A549 (cell line): ENCODE measurements around the gene EXOG. TPM values are rescaled to one million over a fixed set of nuclear protein-coding genes. Genes with fewer than 3 reads are reported as not detected.

Source experiments
- ATAC-seq, 2 experiments: fragments of 200-7000 bp in 1 of 2; fragments of >200 bp in 1 of 2; cut with Nextera tagmentation in 1 of 2; cut with Tn5 transposase in 1 of 2; 3 replicates each; pipeline versions ENCODE4 v1.8.0 to v1.9.1; 2018 to 2020; ENCODE audit warnings: mild to moderate bottlenecking in 1 of 2, moderate library complexity in 1 of 2
- CTCF ChIA-PET: fragments of 300-600 bp; sonication (Branson Sonifier 250); formaldehyde crosslinking; extraction: SDS; loops from one replicate; lab custom pipeline; 2021; ENCODE audit warnings: antibody characterized with exemption, inconsistent platforms; lab: Yijun Ruan, JAX
- POLR2A ChIA-PET: fragments of 350-600 bp; formaldehyde crosslinking; extraction: SDS; loops from one replicate; lab custom pipeline; 2021; ENCODE audit warnings: antibody characterized with exemption, inconsistent platforms; lab: Yijun Ruan, JAX
- DNase-seq, 2 experiments: peaks; one replicate each; pipeline versions ENCODE4 v3.0.0 to v3.0.0-alpha.2; 2011 to 2016; ENCODE audit warnings: low read depth in 1 of 2, low spot score in 1 of 2
- FAIRE-seq: peaks from 2 replicates; lab custom pipeline; 2011; peaks lifted over from hg19 to GRCh38; lab: Jason Lieb, UNC
- H3K27ac ChIP-seq, 2 experiments: fragments of >200 bp; sonication (Bioruptor Twin); formaldehyde crosslinking; 3 replicates each; pipeline ENCODE4 v1.5.1; 2016 to 2017
- H3K4me1 ChIP-seq: fragments of >200 bp; sonication (Bioruptor Twin); formaldehyde crosslinking; 3 replicates; pipeline ENCODE4 v1.6.1; 2016
- H3K4me2 ChIP-seq: fragments of >200 bp; sonication (Bioruptor Twin); formaldehyde crosslinking; 3 replicates; pipeline ENCODE4 v1.6.1; 2016
- H3K4me3 ChIP-seq: fragments of >200 bp; sonication (Bioruptor Twin); formaldehyde crosslinking; 3 replicates; pipeline ENCODE4 v1.5.1; 2016
- H3K9me3 ChIP-seq: fragments of >200 bp; sonication (Bioruptor Twin); formaldehyde crosslinking; 3 replicates; pipeline ENCODE4 v1.6.1; 2016
- BCL3 ChIP-seq: fragments of >200 bp; sonication (Bioruptor Twin); formaldehyde crosslinking; IDR thresholded peaks from 3 replicates; pipeline ENCODE4 v1.6.1; 2016
- BHLHE40 ChIP-seq: IDR thresholded peaks from 2 replicates; pipeline ENCODE4 v1.6.1; 2012; ENCODE audit warnings: low read depth, low read length, inconsistent platforms
- CBX2 ChIP-seq: fragments of 200-600 bp; sonication (generic); IDR thresholded peaks from 2 replicates; pipeline ENCODE4 v1.6.1; 2016; ENCODE audit warnings: low read depth, mild to moderate bottlenecking, borderline replicate concordance
- CHD4 ChIP-seq: fragments of 200-600 bp; sonication (generic); IDR thresholded peaks from 2 replicates; pipeline ENCODE4 v1.6.1; 2016; ENCODE audit warnings: antibody characterized with exemption, mild to moderate bottlenecking, borderline replicate concordance
- EHF ChIP-seq: fragments of 250-450 bp; sonication (Bioruptor Pico); IDR thresholded peaks from 2 replicates; pipeline ENCODE4 v1.5.0; 2020; ENCODE audit warnings: mild to moderate bottlenecking
- ELK1 ChIP-seq: fragments of 150-350 bp; IDR thresholded peaks from 2 replicates; pipeline ENCODE4 v1.6.1; 2014; ENCODE audit warnings: low read depth, mild to moderate bottlenecking, low read length
- EP300 ChIP-seq, 2 experiments: fragments of >200 bp; sonication (Bioruptor Twin); formaldehyde crosslinking; IDR thresholded peaks; 2 replicates in 1 of 2; 3 replicates in 1 of 2; pipeline ENCODE4 v1.6.1; 2016 to 2017
- FOSB ChIP-seq: fragments of 250-450 bp; sonication (Bioruptor Pico); IDR thresholded peaks from 2 replicates; pipeline ENCODE4 v1.5.0; 2020; ENCODE audit warnings: mild to moderate bottlenecking, moderate library complexity
- FOXS1 ChIP-seq: fragments of 250-450 bp; sonication (Bioruptor Pico); IDR thresholded peaks from 2 replicates; pipeline ENCODE4 v1.5.0; 2020; ENCODE audit warnings: mild to moderate bottlenecking, moderate library complexity
- GATA3 ChIP-seq: IDR thresholded peaks from 2 replicates; pipeline ENCODE4 v1.6.1; 2012; ENCODE audit warnings: borderline replicate concordance
- HMGXB4 ChIP-seq: fragments of 250-450 bp; sonication (Bioruptor Pico); IDR thresholded peaks from 2 replicates; pipeline ENCODE4 v1.5.0; 2021; ENCODE audit warnings: mild to moderate bottlenecking, moderate library complexity, borderline replicate concordance
- HOXA7 ChIP-seq: fragments of 250-450 bp; sonication (Bioruptor Pico); IDR thresholded peaks from 2 replicates; pipeline ENCODE4 v1.5.0; 2020; ENCODE audit warnings: mild to moderate bottlenecking, moderate library complexity
- JUNB ChIP-seq: fragments of >200 bp; sonication (Bioruptor Twin); formaldehyde crosslinking; IDR thresholded peaks from 2 replicates; pipeline ENCODE4 v1.6.1; 2016
- KDM1A ChIP-seq: fragments of 200-600 bp; sonication (generic); IDR thresholded peaks from 2 replicates; pipeline ENCODE4 v1.6.1; 2016; ENCODE audit warnings: low read depth, mild to moderate bottlenecking
- KDM5A ChIP-seq: fragments of 200-600 bp; sonication (generic); IDR thresholded peaks from 2 replicates; pipeline ENCODE4 v1.6.1; 2016; ENCODE audit warnings: antibody characterized with exemption, mild to moderate bottlenecking
- MYC ChIP-seq: IDR thresholded peaks from 2 replicates; pipeline ENCODE4 v1.6.1; 2012; ENCODE audit warnings: mild to moderate bottlenecking, inconsistent platforms, low read length, improper control_type of control experiment, borderline replicate concordance
- NFE2L2 ChIP-seq: fragments of 150-350 bp; conservative IDR thresholded peaks from 2 replicates; pipeline ENCODE4 v1.6.1; 2014; ENCODE audit warnings: low read length
- NR3C1 ChIP-seq: fragments of >200 bp; sonication (Bioruptor Twin); formaldehyde crosslinking; IDR thresholded peaks from 3 replicates; pipeline ENCODE4 v1.6.1; 2017
- POLR2AphosphoS2 ChIP-seq: conservative IDR thresholded peaks from 2 replicates; pipeline ENCODE4 v1.6.1; 2012; ENCODE audit warnings: low read length, improper control_type of control experiment, inconsistent platforms
- RAD21 ChIP-seq, 2 experiments: fragments of >200 bp in 1 of 2; sonication (Bioruptor Twin) in 1 of 2; formaldehyde crosslinking in 1 of 2; IDR thresholded peaks in 1 of 2; conservative IDR thresholded peaks in 1 of 2; 2 replicates in 1 of 2; 3 replicates in 1 of 2; pipeline ENCODE4 v1.6.1; 2012 to 2018; ENCODE audit warnings: inconsistent platforms in 1 of 2
- RARB ChIP-seq: fragments of 250-450 bp; sonication (Bioruptor Pico); IDR thresholded peaks from 2 replicates; pipeline ENCODE4 v1.8.0; 2021; ENCODE audit warnings: mild to moderate bottlenecking, moderate library complexity
- RFX5 ChIP-seq: fragments of 450-650 bp; IDR thresholded peaks from 2 replicates; pipeline ENCODE4 v1.7.1; 2014; ENCODE audit warnings: antibody characterized with exemption, mild to moderate bottlenecking, moderate library complexity
- TFCP2L1 ChIP-seq: fragments of 250-450 bp; sonication (Bioruptor Pico); IDR thresholded peaks from 2 replicates; pipeline ENCODE4 v1.5.0; 2021; ENCODE audit warnings: mild to moderate bottlenecking
- TP53 ChIP-seq: fragments of 250-450 bp; sonication (Bioruptor Pico); IDR thresholded peaks from 2 replicates; pipeline ENCODE4 v1.5.0; 2021; ENCODE audit warnings: mild to moderate bottlenecking, moderate library complexity
- USF2 ChIP-seq: fragments of 450-650 bp; IDR thresholded peaks from 2 replicates; pipeline ENCODE4 v1.6.1; 2014; ENCODE audit warnings: antibody characterized with exemption
- ZC3H11A ChIP-seq: fragments of 450-650 bp; IDR thresholded peaks from 2 replicates; pipeline ENCODE4 v1.6.1; 2014; ENCODE audit warnings: antibody characterized with exemption, mild to moderate bottlenecking
- ZNF302 ChIP-seq: fragments of 250-450 bp; sonication (Bioruptor Pico); IDR thresholded peaks from 2 replicates; pipeline ENCODE4 v1.9.0; 2021; ENCODE audit warnings: inconsistent platforms, mild to moderate bottlenecking, moderate library complexity
- WGBS: methylation state at CpG from one replicate; pipeline ENCODE4 v1.1.6; 2017; ENCODE audit errors: missing lambda C conversion rate; 5-methylcytosine and 5-hydroxymethylcytosine counted together
- polyA plus RNA-seq, 4 experiments: library from polyadenylated mRNA; depleted of rRNA in 3 of 4; stranded (reverse); fragments of >200 nt; fragmentation: RNase III in 1 of 4; extraction: RNeasy Plus Mini Kit Qiagen cat#74134 plus additional on column Dnase treatment in 1 of 4; gene quantifications; 2 replicates in 3 of 4; 3 replicates in 1 of 4; pipeline ENCODE4 v1.2.3, GENCODE V29; 2011 to 2017

The EXOG gene
- polyA plus RNA-seq, 2 of the 4 experiments (the other 2 are of a cell fraction) = 11.2 to 17.1 TPM

GRCh38 chr3:38560284-38560683 lies 64.1 kb downstream of the EXOG start:
- WGBS = 27% methylated on average over 6 of the region's 6 CpGs
- FAIRE-seq (no peak), DNase-seq (no peak), ATAC-seq (peak in 1 of 2 experiments; percentile 63; a peak in 3 of 6 replicates)
- Histone ChIP-seq H3K4me2 (no peak overlapping the region), H3K9me3 (no peaks in the 10 kb centered on the region), H3K4me3 (no peak overlapping the region), H3K27ac (no peak overlapping the region), H3K4me1 (no peaks in the 10 kb centered on the region)
- ChIA-PET POLR2A (no interaction called here), CTCF (interaction anchor here (0.8 to 1.1 kb wide), 2 partner anchors 24 to 39 kb away, joined by 3 to 5 read pairs; no protein-coding TSS in a partner anchor)
- no peak for TF ChIP-seq KDM5A
- TF ChIP-seq BHLHE40 = no peak
- TF ChIP-seq HOXA7 (CRISPR knock-in tag) = no peak
- TF ChIP-seq CHD4 = no peak
- no peak for TF ChIP-seq MYC
- no peak for TF ChIP-seq NFE2L2
- no peak for TF ChIP-seq JUNB
- no peak for TF ChIP-seq TP53 (CRISPR knock-in tag)
- no peak for TF ChIP-seq ELK1
- no peak for TF ChIP-seq HMGXB4 (CRISPR knock-in tag)
- TF ChIP-seq CBX2 = no peak
- TF ChIP-seq ZNF302 = no peak
- no peak for TF ChIP-seq EHF (CRISPR knock-in tag)
- no peak for TF ChIP-seq KDM1A
- no peak for TF ChIP-seq GATA3
- no peak for TF ChIP-seq RAD21 (conservative IDR thresholded peaks at IDR 0.05 in 1 of 2, IDR thresholded peaks at IDR 0.05 in 1 of 2)
- no peak for TF ChIP-seq FOSB
- no peak for TF ChIP-seq RARB (CRISPR knock-in tag)
- no peak for TF ChIP-seq RFX5
- TF ChIP-seq USF2 = no peak

- 51% methylated on average over 7 of the region's 7 CpGs for WGBS
- no peak overlapping the region for H3K4me2 ChIP-seq
- ChIA-PET POLR2A (no interaction called here), CTCF (interaction anchor here (0.7 to 1.4 kb wide), 5 partner anchors 11 to 283 kb away, joined by 3 to 5 read pairs (median 3); no protein-coding TSS in a partner anchor)
- H3K4me3 ChIP-seq = no peak overlapping the region
- DNase-seq (no peak), FAIRE-seq (no peak), ATAC-seq (no peak)
- no peak for TF ChIP-seq BHLHE40
- TF ChIP-seq GATA3 = no peak
- TF ChIP-seq FOXS1 (CRISPR knock-in tag) = no peak
- TF ChIP-seq KDM5A = no peak
- no peak for TF ChIP-seq HOXA7 (CRISPR knock-in tag)
- TF ChIP-seq ZC3H11A = no peak
- TF ChIP-seq TFCP2L1 = no peak
- no peak for TF ChIP-seq KDM1A
- TF ChIP-seq BCL3 = no peak
- no peak for TF ChIP-seq NR3C1
- TF ChIP-seq EP300 (IDR thresholded peaks at IDR 0.05) = no peak
- no peak for TF ChIP-seq RFX5
- no peak for TF ChIP-seq POLR2AphosphoS2
- H3K9me3 ChIP-seq = no peaks in the 10 kb centered on the region
- no peaks in the 10 kb centered on the region for H3K4me1 ChIP-seq
- no peak overlapping the region for H3K27ac ChIP-seq
These were observed 65.0 kb downstream of the EXOG start for GRCh38 chr3:38560996-38561717.
